ENCODE results near the gene RPL29.

RPL29 gene

GRCh38 chr3:52020796-52021195, 25.1 kb upstream of the RPL29 start:
- no peak for FAIRE-seq
- DNase-seq (ENCODE audit: insufficient read length, low spot score) = no peak
- TF ChIP-seq CTCF (IDR thresholded peaks at IDR 0.05; ENCODE audit: insufficient read depth, missing control alignments) = no peak

GRCh38 chr3:52019352-52020080, 23.8 kb upstream of the RPL29 start:
- DNase-seq (ENCODE audit: insufficient read length, low spot score) (no peak), FAIRE-seq (no peak)
- no peak for TF ChIP-seq CTCF (IDR thresholded peaks at IDR 0.05; ENCODE audit: insufficient read depth, missing control alignments)

- DNase-seq (ENCODE audit: insufficient read length, low spot score) = no peak
- no peak for FAIRE-seq
- no peak for TF ChIP-seq CTCF (IDR thresholded peaks at IDR 0.05; ENCODE audit: insufficient read depth, missing control alignments)
Measured at GRCh38 chr3:52018319-52019000, 22.8 kb upstream of the RPL29 start.

- no peak for TF ChIP-seq CTCF (IDR thresholded peaks at IDR 0.05; ENCODE audit: insufficient read depth, missing control alignments)
- FAIRE-seq (no peak), DNase-seq (ENCODE audit: insufficient read length, low spot score) (no peak)
Measured at GRCh38 chr3:52017586-52017985, 21.9 kb upstream of the RPL29 start.

GRCh38 chr3:52015438-52016228, 19.9 kb upstream of the RPL29 start:
- no peak for DNase-seq (ENCODE audit: insufficient read length, low spot score)
- TF ChIP-seq CTCF (IDR thresholded peaks at IDR 0.05; ENCODE audit: insufficient read depth, missing control alignments) = no peak
- no peak for FAIRE-seq

- TF ChIP-seq CTCF (IDR thresholded peaks at IDR 0.05; ENCODE audit: insufficient read depth, missing control alignments) = peak; percentile 37
- FAIRE-seq (no peak), DNase-seq (ENCODE audit: insufficient read length, low spot score) (no peak)
Measured at GRCh38 chr3:52014613-52015012, 18.9 kb upstream of the RPL29 start.

All from D721Med (cell line).